ENCODE data around the gene ZIC1. TPM values are rescaled to one million over a fixed set of nuclear protein-coding genes. Genes with fewer than 3 reads are reported as not detected.

The ZIC1 gene
- total RNA-seq: not detected

DNA sequence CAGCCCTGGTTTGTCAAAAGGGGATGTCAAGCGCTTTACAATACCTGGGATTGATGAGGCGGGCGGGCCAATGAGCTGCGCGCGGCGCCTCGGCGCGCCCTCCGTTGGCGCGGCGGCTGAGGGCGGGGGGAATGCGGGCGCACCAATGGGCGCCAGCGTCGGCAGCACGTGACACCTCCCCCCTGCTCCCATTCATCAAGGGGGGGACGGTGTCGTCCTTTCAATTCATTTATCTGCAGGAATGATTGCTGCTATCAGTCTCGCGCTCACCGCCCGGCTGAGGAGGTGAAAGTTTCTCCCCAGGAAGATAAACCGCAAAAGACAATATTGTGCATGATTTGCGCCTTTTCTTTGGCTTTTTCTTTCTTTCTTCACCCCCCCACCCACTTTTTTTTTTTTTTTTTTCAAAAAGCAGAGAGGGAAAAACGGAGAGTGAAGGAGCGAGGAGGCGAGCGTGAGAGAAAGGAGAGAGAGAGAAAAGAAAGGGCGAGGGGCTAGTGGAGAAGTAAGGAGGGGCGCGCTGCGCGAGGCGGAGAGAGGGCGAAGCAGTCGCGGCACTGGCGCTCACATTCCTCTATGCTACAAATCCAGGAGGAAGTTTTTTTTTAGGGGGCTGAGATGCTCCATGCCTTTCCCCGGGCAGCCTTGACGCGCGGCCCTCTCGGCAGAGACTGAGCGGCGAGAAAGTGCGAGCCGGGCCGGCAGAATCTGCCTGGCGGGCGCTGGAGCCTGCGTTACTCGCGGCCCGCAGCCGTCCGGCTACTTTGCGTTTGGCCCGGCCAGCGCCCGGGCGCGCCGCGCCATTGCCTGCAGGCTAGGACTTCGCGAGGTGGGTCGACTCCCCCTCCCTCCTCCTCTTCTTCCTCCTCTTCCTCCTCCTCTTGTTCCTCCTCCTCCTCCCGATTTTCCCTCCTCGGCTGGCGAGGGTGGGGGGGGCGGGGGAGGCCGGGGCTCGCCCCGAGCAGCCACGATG lies at the start of gene ZIC1:
Gene ZIC1, plus strand, starts transcription at position 223 of the 973 bp plus-strand sequence. Its CDS starts 748 bp downstream, at position 971.

DNA sequence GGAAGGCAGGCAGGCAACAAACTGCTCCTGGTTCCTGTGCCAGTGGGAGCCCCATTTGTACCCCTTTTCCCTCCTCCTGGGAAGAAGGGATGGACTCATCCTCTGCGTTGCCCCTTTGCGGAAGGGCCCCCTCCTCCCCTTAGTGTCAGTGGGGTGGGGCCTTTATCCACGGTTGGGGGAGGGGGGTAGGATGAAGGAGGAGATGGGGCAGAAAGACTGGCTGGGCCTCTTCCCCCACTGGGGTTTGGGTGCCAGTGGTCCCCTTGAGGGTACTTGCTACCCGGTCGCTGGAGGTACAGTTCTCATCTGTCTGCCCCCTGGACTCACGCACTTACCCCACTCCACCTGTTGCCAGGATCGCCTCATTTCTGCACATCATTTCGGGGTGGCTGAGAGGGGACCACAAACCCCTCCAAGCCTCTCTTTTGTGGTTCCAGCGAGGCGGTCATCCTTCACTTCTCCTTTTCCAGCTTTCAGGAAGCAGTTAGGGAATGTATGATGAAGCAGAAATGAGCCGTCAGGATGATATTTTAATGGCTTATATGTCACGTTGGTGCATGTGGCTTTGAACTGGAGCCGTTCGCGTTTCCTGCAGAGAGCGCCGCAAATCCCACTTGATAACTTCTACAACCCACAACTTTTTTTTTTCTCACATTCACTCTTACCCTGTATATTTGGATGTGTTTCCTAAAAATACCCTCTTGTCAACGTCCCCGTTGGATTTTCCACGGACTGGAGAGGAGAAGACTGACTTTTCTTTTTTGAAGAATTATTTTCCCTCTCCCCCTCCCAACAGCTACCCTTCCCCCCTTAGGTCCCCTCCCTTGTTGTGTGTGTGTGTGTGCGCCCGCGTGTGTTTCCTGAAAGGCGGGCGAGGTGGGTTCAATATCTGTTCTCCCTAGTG lies 2.9 kb upstream of the ZIC1 start, which contains the start of gene ZIC4:
Gene ZIC4, minus strand, starts transcription at position 516 of the 904 bp plus-strand sequence. CDS start 3,746 bp downstream, outside the sequence.

Other genes with a start within 250 kb of the ZIC1 start
- not detected for gene ZIC4, start 2.8 kb upstream of the ZIC1 start, total RNA-seq